M059J (cell line): ENCODE results near the gene IMMP2L. TPM values are rescaled to one million over a fixed set of nuclear protein-coding genes. Genes with fewer than 3 reads are reported as not detected.
A peak's percentile ranks its signal among the peaks of the same experiment; 100 is the strongest.
"Not testable (repeated sequence)": the region's sequence is repeated elsewhere in the genome, so short reads cannot be mapped to it uniquely, and the experiment has no call there.

Experiments used
- DNase-seq: peaks from one replicate; pipeline ENCODE4 v3.0.0-alpha.2; 2012; ENCODE audit warnings: low read depth
- total RNA-seq: library from RNA; depleted of rRNA; stranded (reverse); fragments of >200 nt; shearing (Covaris generic); gene quantifications from 2 replicates; pipeline ENCODE4 v1.2.3, GENCODE V29; 2014

Gene IMMP2L
- total RNA-seq, 1 experiment from 2014 or later, result 8.6 TPM

GRCh38 chr7:111264981-111265380 is 297.3 kb downstream of the IMMP2L start:
- DNase-seq, result no peak

- no peak for DNase-seq
Observed at GRCh38 chr7:111264111-111264868, 298.0 kb downstream of the IMMP2L start.

GRCh38 chr7:111262293-111263116 is 299.8 kb downstream of the IMMP2L start:
- DNase-seq, result no peak

- DNase-seq, result peak; percentile 7
Observed at GRCh38 chr7:111261496-111261895, 300.8 kb downstream of the IMMP2L start.

- no peak for DNase-seq
Observed at GRCh38 chr7:111259991-111260390, 302.3 kb downstream of the IMMP2L start.

- DNase-seq, result no peak
Observed at GRCh38 chr7:111256391-111256790, 305.9 kb downstream of the IMMP2L start.

GRCh38 chr7:111255576-111255975 is 306.7 kb downstream of the IMMP2L start:
- DNase-seq, result peak; percentile 22

GRCh38 chr7:111251365-111251764 is 310.9 kb downstream of the IMMP2L start:
- DNase-seq, result not testable (repeated sequence)

- not testable (repeated sequence) for DNase-seq
Observed at GRCh38 chr7:111249807-111250206, 312.5 kb downstream of the IMMP2L start.

GRCh38 chr7:111242141-111242755 is 320.0 kb downstream of the IMMP2L start:
- no peak for DNase-seq

GRCh38 chr7:111240371-111240770 is 321.9 kb downstream of the IMMP2L start:
- no peak for DNase-seq

- no peak for DNase-seq
Observed at GRCh38 chr7:111239437-111239836, 322.9 kb downstream of the IMMP2L start.

- DNase-seq, result peak; percentile 44
Observed at GRCh38 chr7:111238886-111239285, 323.4 kb downstream of the IMMP2L start.

- no peak for DNase-seq
Observed at GRCh38 chr7:111235709-111236108, 326.6 kb downstream of the IMMP2L start.

- peak; percentile 74 for DNase-seq
Observed at GRCh38 chr7:111232249-111233084, 329.8 kb downstream of the IMMP2L start.

- DNase-seq, result peak; percentile 89
Observed at GRCh38 chr7:111229916-111230315, 332.4 kb downstream of the IMMP2L start.

- DNase-seq, result peak; percentile 68
Observed at GRCh38 chr7:111229181-111229740, 333.0 kb downstream of the IMMP2L start.

- DNase-seq, result no peak
Observed at GRCh38 chr7:111228437-111228836, 333.9 kb downstream of the IMMP2L start.

- no peak for DNase-seq
Observed at GRCh38 chr7:111226800-111227199, 335.5 kb downstream of the IMMP2L start.

- peak; percentile 9 for DNase-seq
Observed at GRCh38 chr7:111224354-111225231, 337.7 kb downstream of the IMMP2L start.
